ENCODE data around the gene ANKRD33B.

Gene ANKRD33B

DNA sequence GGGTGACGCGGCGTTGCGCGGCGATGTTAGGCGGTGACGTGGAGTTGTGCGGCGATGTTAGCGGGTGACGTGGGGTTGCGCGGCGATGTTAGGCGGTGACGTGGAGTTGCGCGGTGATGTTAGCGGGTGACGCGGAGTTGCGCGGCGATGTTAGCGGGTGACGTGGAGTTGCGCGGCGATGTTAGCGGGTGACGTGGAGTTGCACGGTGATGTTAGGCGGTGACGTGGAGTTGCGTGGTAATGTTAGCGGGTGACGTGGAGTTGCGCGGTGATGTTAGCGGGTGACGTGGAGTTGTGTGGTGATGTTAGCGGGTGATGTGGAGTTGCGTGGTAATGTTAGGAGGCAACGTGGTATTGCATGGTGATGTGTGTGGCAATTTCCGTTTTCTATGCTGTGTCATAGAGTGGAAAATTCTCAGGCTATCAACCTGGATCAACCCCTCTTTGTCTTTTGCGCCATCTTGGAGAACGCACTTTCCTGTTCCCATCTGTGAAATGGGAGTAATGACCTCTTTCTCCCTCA lies 76.0 kb downstream of the ANKRD33B start:
- TF ChIP-seq, protein P1, sequence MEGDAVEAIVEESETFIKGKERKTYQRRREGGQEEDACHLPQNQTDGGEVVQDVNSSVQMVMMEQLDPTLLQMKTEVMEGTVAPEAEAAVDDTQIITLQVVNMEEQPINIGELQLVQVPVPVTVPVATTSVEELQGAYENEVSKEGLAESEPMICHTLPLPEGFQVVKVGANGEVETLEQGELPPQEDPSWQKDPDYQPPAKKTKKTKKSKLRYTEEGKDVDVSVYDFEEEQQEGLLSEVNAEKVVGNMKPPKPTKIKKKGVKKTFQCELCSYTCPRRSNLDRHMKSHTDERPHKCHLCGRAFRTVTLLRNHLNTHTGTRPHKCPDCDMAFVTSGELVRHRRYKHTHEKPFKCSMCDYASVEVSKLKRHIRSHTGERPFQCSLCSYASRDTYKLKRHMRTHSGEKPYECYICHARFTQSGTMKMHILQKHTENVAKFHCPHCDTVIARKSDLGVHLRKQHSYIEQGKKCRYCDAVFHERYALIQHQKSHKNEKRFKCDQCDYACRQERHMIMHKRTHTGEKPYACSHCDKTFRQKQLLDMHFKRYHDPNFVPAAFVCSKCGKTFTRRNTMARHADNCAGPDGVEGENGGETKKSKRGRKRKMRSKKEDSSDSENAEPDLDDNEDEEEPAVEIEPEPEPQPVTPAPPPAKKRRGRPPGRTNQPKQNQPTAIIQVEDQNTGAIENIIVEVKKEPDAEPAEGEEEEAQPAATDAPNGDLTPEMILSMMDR (IDR thresholded peaks at IDR 0.05; ENCODE audit: low read length) = no peak
- TF ChIP-seq EZH2phosphoT487 (IDR thresholded peaks at IDR 0.05; ENCODE audit: low read length) = no peak
- TF ChIP-seq EZH2 (optimal IDR thresholded peaks at IDR 0.05; ENCODE audit: low read depth, low read length) = no peak
- no peaks in the 10 kb centered on the region for H3F3A ChIP-seq (ENCODE audit: insufficient read depth, low read length)
- H3K9me3 ChIP-seq (replicated peaks; ENCODE audit: insufficient read depth, low read length) = no peaks in the 10 kb centered on the region
- H3K36me3 ChIP-seq (replicated peaks; ENCODE audit: insufficient read depth, low read length) = no peaks in the 10 kb centered on the region
- H2AFZ ChIP-seq (ENCODE audit: low read length) = no peak overlapping the region
- H3K27ac ChIP-seq (ENCODE audit: low read length) = no peak overlapping the region
- no peak overlapping the region for H3K9ac ChIP-seq (ENCODE audit: low read length)
- H3K4me1 ChIP-seq (ENCODE audit: low read length) = no peaks in the 10 kb centered on the region
- H3K4me2 ChIP-seq (ENCODE audit: low read depth, low read length) = no peak overlapping the region
- no peak for DNase-seq
- peaks cover 40% of the 10 kb centered on the region; the same call in 1 of the 2 replicates for H3K79me2 ChIP-seq (ENCODE audit: low read length)
- H4K20me1 ChIP-seq (ENCODE audit: insufficient read depth, low read length) = no peaks in the 10 kb centered on the region
- H3K27me3 ChIP-seq (replicated peaks; ENCODE audit: insufficient read depth, low read length) = no peaks in the 10 kb centered on the region
- no peaks in the 10 kb centered on the region for H3K9me2 ChIP-seq (replicated peaks; ENCODE audit: insufficient read depth, low read length)
- no peak overlapping the region for H3K4me3 ChIP-seq (ENCODE audit: low read length)

- DNase-seq = no peak
- H3K36me3 ChIP-seq (replicated peaks; ENCODE audit: insufficient read depth, low read length) = no peaks in the 10 kb centered on the region
Measured at GRCh38 chr5:10642367-10642766, 78.5 kb downstream of the ANKRD33B start.

GRCh38 chr5:10644192-10644591 lies 80.3 kb downstream of the ANKRD33B start:
- no peak for DNase-seq
- Histone ChIP-seq H3K27ac (ENCODE audit: low read length) (no peak overlapping the region), H3K4me3 (ENCODE audit: low read length) (no peak overlapping the region), H3K9ac (ENCODE audit: low read length) (no peak overlapping the region), H3K4me2 (ENCODE audit: low read depth, low read length) (no peak overlapping the region), H4K20me1 (ENCODE audit: insufficient read depth, low read length) (no peaks in the 10 kb centered on the region), H3K36me3 (replicated peaks; ENCODE audit: insufficient read depth, low read length) (no peaks in the 10 kb centered on the region), H3K79me2 (ENCODE audit: low read length) (peaks cover 32% of the 10 kb centered on the region), H3F3A (ENCODE audit: insufficient read depth, low read length) (no peaks in the 10 kb centered on the region), H2AFZ (ENCODE audit: low read length) (no peak overlapping the region), H3K27me3 (replicated peaks; ENCODE audit: insufficient read depth, low read length) (no peaks in the 10 kb centered on the region), H3K9me2 (replicated peaks; ENCODE audit: insufficient read depth, low read length) (no peaks in the 10 kb centered on the region), H3K9me3 (replicated peaks; ENCODE audit: insufficient read depth, low read length) (no peaks in the 10 kb centered on the region), H3K4me1 (ENCODE audit: low read length) (no peaks in the 10 kb centered on the region)
- TF ChIP-seq, protein P1 (IDR thresholded peaks at IDR 0.05; ENCODE audit: low read length) = no peak
- TF ChIP-seq EZH2 (optimal IDR thresholded peaks at IDR 0.05; ENCODE audit: low read depth, low read length) = no peak
- TF ChIP-seq EZH2phosphoT487 (IDR thresholded peaks at IDR 0.05; ENCODE audit: low read length) = no peak

More at GRCh38 chr5:10642367-10642766, 78.5 kb downstream of the ANKRD33B start:
- H2AFZ ChIP-seq (ENCODE audit: low read length) = no peak overlapping the region
- peaks cover 29% of the 10 kb centered on the region for H3K79me2 ChIP-seq (ENCODE audit: low read length)
- H3K9me2 ChIP-seq (replicated peaks; ENCODE audit: insufficient read depth, low read length) = no peaks in the 10 kb centered on the region
- H3K9me3 ChIP-seq (replicated peaks; ENCODE audit: insufficient read depth, low read length) = no peaks in the 10 kb centered on the region
- TF ChIP-seq EZH2phosphoT487 (IDR thresholded peaks at IDR 0.05; ENCODE audit: low read length) (no peak), EZH2 (optimal IDR thresholded peaks at IDR 0.05; ENCODE audit: low read depth, low read length) (no peak)
- TF ChIP-seq, protein P1 (IDR thresholded peaks at IDR 0.05; ENCODE audit: low read length) = no peak
- no peak overlapping the region for H3K9ac ChIP-seq (ENCODE audit: low read length)
- no peaks in the 10 kb centered on the region for H3F3A ChIP-seq (ENCODE audit: insufficient read depth, low read length)
- no peak overlapping the region for H3K27ac ChIP-seq (ENCODE audit: low read length)
- H3K4me1 ChIP-seq (ENCODE audit: low read length) = no peaks in the 10 kb centered on the region
- H3K4me3 ChIP-seq (ENCODE audit: low read length) = no peak overlapping the region
- H4K20me1 ChIP-seq (ENCODE audit: insufficient read depth, low read length) = no peaks in the 10 kb centered on the region
- no peak overlapping the region for H3K4me2 ChIP-seq (ENCODE audit: low read depth, low read length)
- H3K27me3 ChIP-seq (replicated peaks; ENCODE audit: insufficient read depth, low read length) = no peaks in the 10 kb centered on the region

Data from MM.1S (cell line).